ENCODE results near the gene PHKG2.
A peak's percentile ranks its signal among the peaks of the same experiment; 100 is the strongest.
"Not testable (repeated sequence)": the region's sequence is repeated elsewhere in the genome, so short reads cannot be mapped to it uniquely, and the experiment has no call there.

Gene PHKG2

GRCh38 chr16:30747799-30748633 is at the start of gene PHKG2:
TSS of gene PHKG2 (plus strand) at chr16:30748425. CDS start at chr16:30748821, 396 bp downstream.
- peak; percentile 99 for DNase-seq (ENCODE audit: low read depth)

GRCh38 chr16:30698816-30699614 is 49.2 kb upstream of the PHKG2 start, which contains the start of gene SRCAP:
TSS of gene SRCAP (plus strand) at chr16:30699171. CDS start at chr16:30700825, 1,654 bp downstream.
- peak; percentile 85 for DNase-seq (ENCODE audit: low read depth)

- DNase-seq (ENCODE audit: low read depth) = peak; percentile 15
Observed at GRCh38 chr16:30699615-30700099, 48.6 kb upstream of the PHKG2 start.

GRCh38 chr16:30700491-30700890 is 47.7 kb upstream of the PHKG2 start:
- no peak for DNase-seq (ENCODE audit: low read depth)

GRCh38 chr16:30700971-30701370 is 47.3 kb upstream of the PHKG2 start:
- no peak for DNase-seq (ENCODE audit: low read depth)

GRCh38 chr16:30703071-30703470 is 45.2 kb upstream of the PHKG2 start:
- DNase-seq (ENCODE audit: low read depth) = not testable (repeated sequence)

- DNase-seq (ENCODE audit: low read depth) = no peak
Observed at GRCh38 chr16:30703971-30704370, 44.3 kb upstream of the PHKG2 start.

- DNase-seq (ENCODE audit: low read depth) = no peak
Observed at GRCh38 chr16:30706046-30706445, 42.2 kb upstream of the PHKG2 start.

- DNase-seq (ENCODE audit: low read depth) = peak; percentile 9
Observed at GRCh38 chr16:30710971-30711370, 37.3 kb upstream of the PHKG2 start.

- no peak for DNase-seq (ENCODE audit: low read depth)
Observed at GRCh38 chr16:30711712-30712111, 36.5 kb upstream of the PHKG2 start.

- peak; percentile 72 for DNase-seq (ENCODE audit: low read depth)
Observed at GRCh38 chr16:30715750-30716445, 32.3 kb upstream of the PHKG2 start.

GRCh38 chr16:30720086-30720485 is 28.1 kb upstream of the PHKG2 start:
- no peak for DNase-seq (ENCODE audit: low read depth)

- DNase-seq (ENCODE audit: low read depth) = no peak
Observed at GRCh38 chr16:30720694-30721093, 27.5 kb upstream of the PHKG2 start.

GRCh38 chr16:30721167-30721566 is 27.1 kb upstream of the PHKG2 start:
- DNase-seq (ENCODE audit: low read depth) = no peak

- DNase-seq (ENCODE audit: low read depth) = no peak
Observed at GRCh38 chr16:30721606-30722005, 26.6 kb upstream of the PHKG2 start.

GRCh38 chr16:30722443-30722842 is 25.8 kb upstream of the PHKG2 start:
- DNase-seq (ENCODE audit: low read depth) = no peak

GRCh38 chr16:30722916-30723315 is 25.3 kb upstream of the PHKG2 start:
- DNase-seq (ENCODE audit: low read depth) = no peak

- DNase-seq (ENCODE audit: low read depth) = no peak
Observed at GRCh38 chr16:30723725-30724355, 24.4 kb upstream of the PHKG2 start.

GRCh38 chr16:30724641-30725417 is 23.4 kb upstream of the PHKG2 start:
- DNase-seq (ENCODE audit: low read depth) = no peak

GRCh38 chr16:30725418-30725792 is 22.8 kb upstream of the PHKG2 start:
- DNase-seq (ENCODE audit: low read depth) = no peak

GRCh38 chr16:30728321-30728720 is 19.9 kb upstream of the PHKG2 start:
- no peak for DNase-seq (ENCODE audit: low read depth)
